Subcutaneous abdominal adipose tissue (tissue), 5 donors: ENCODE data around the gene KIF21B.

Experiments used
- H3K27ac ChIP-seq: one replicate; pipeline ENCODE4 v1.7.0; 2013; ENCODE audit warnings: low read depth, mild to moderate bottlenecking, inconsistent platforms, low read length, moderate library complexity
- H3K27me3 ChIP-seq, 5 donors: one replicate each; pipeline ENCODE4 v1.7.0; 2013; ENCODE audit warnings: low read length in 5 of 5, inconsistent platforms in 1 of 5; ENCODE audit not compliant: control insufficient read depth in 5 of 5, insufficient read depth in 4 of 5
- H3K36me3 ChIP-seq, 5 donors: one replicate each; pipeline ENCODE4 v1.7.0; 2013; ENCODE audit warnings: low read length in 5 of 5; ENCODE audit not compliant: control insufficient read depth in 5 of 5, insufficient read depth in 5 of 5
- H3K4me1 ChIP-seq, 5 donors: one replicate each; pipeline ENCODE4 v1.7.0; 2013; ENCODE audit warnings: low read length in 5 of 5, mild to moderate bottlenecking in 3 of 5, moderate library complexity in 1 of 5; ENCODE audit not compliant: control insufficient read depth in 5 of 5, insufficient read depth in 5 of 5
- H3K4me3 ChIP-seq, 5 donors: one replicate each; pipeline ENCODE4 v1.7.0; 2013; ENCODE audit warnings: low read length in 5 of 5, low read depth in 1 of 5
- H3K9ac ChIP-seq, 5 donors: one replicate each; pipeline ENCODE4 v1.7.0; 2013; ENCODE audit warnings: low read length in 5 of 5, mild to moderate bottlenecking in 4 of 5, moderate library complexity in 3 of 5
- H3K9me3 ChIP-seq, 5 donors: one replicate each; pipeline ENCODE4 v1.7.0; 2013; ENCODE audit warnings: low read length in 5 of 5; ENCODE audit not compliant: control insufficient read depth in 5 of 5
- donor health status: healthy.
- donor health status: healthy.
- donor health status: healthy.
- donor health status: healthy.
- donor health status: healthy.

Gene KIF21B

DNA sequence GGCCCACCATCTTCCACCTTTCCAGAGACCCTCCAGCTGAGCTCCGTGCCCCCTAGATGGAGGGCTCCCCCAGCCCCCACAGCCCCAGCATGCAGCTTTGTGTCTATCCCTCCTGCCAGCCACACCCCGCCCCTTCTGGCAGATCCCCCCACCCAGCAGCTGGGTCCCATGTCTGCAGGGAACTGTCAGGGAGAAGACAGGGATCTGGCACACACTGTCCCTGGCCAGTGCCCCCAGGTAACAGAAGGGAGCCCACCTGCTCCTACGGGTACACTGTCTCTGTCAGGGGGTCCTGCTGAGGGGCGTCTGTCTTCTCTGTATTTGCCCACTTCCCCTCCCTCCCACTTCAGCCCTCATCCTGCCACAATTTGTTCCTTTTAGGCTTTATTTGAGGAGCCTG, 11.2 kb upstream of the KIF21B start:
- Histone ChIP-seq H3K27ac (no peak overlapping the region), H3K9ac (no peak overlapping the region), H3K27me3 (peaks cover 0 to 9% (median 4%) of the 10 kb centered on the region in 5 donors), H3K4me1 (no peaks in the 10 kb centered on the region), H3K4me3 (no peak overlapping the region), H3K36me3 (no peaks in the 10 kb centered on the region), H3K9me3 (no peaks in the 10 kb centered on the region)

DNA sequence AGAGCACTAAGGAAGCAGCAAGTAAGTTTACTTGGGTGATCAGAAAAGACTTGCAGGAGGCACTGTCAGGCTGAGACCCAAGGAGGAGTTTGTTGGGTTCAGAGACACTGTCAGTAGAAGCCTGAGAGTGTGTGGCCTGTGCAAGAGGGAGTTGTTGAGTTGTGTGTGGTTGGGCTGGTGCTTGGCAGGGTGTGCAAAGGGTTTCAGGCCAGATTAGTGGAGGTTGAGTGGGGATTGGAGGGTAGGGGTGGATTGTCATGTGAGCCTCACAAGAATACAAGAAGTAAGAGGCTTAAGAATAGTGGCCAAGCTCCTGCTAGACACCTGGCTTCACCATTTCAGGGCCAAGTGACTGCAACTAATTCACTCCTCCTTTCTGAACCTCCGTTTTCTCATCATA, 8.9 kb upstream of the KIF21B start:
- H3K9ac ChIP-seq: no peak overlapping the region
- H3K27ac ChIP-seq: no peak overlapping the region
- no peak overlapping the region for H3K4me3 ChIP-seq
- no peaks in the 10 kb centered on the region for H3K36me3 ChIP-seq
- H3K9me3 ChIP-seq: no peaks in the 10 kb centered on the region
- H3K4me1 ChIP-seq: peaks cover 0 to 16% (median 9%) of the 10 kb centered on the region in 5 donors
- H3K27me3 ChIP-seq: peaks cover 0 to 9% (median 3%) of the 10 kb centered on the region in 5 donors

DNA sequence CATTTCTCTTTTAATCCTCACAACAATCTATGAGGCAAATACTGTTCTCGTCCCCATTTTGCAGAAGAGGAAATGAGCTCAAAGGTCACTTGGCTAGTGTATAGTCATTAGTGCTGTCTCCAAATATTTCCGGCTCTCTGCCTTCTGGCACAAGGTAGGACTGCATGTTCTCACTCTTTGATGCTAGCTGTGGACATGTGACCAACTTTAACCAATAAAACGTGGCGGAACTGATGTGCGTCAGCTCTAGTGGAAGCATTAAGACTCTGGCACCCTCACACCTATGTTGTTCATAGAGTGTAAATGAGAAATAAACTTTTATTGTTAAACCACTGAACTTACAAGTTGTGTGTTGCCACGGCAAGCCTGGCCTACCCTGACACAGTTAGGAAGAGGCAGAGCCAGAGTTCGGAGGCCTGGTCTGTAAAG, 5.0 kb upstream of the KIF21B start:
- Histone ChIP-seq H3K27me3 (no peaks in the 10 kb centered on the region), H3K9me3 (no peaks in the 10 kb centered on the region), H3K36me3 (no peaks in the 10 kb centered on the region), H3K27ac (no peak overlapping the region), H3K4me3 (no peak overlapping the region), H3K4me1 (peaks cover 0 to 44% (median 25%) of the 10 kb centered on the region in 5 donors), H3K9ac (no peak overlapping the region)

DNA sequence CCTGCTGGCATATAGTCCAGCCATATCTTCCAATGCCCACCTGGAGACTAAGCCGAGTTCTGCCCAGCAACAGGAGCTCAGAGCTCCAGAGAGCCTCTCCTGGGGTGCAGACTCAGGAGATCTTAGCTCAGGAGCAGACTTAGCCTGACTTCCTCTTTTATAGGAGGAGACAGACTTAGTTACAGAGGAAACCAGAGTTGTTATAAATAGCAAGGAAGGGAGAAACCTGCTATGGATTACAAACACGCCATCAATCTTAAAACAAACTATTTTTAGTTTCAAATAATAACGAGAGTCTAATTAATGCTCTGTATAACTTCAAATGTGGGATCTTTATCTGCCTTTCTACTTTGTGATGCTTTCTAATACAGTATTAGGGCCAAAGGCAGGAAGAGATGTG, 3.3 kb upstream of the KIF21B start:
- H3K9me3 ChIP-seq: no peaks in the 10 kb centered on the region
- no peak overlapping the region for H3K27ac ChIP-seq
- no peak overlapping the region for H3K9ac ChIP-seq
- H3K27me3 ChIP-seq: peaks cover 0 to 8% (median 4%) of the 10 kb centered on the region in 5 donors
- no peak overlapping the region for H3K4me3 ChIP-seq
- no peaks in the 10 kb centered on the region for H3K36me3 ChIP-seq
- H3K4me1 ChIP-seq: peaks cover 0 to 59% (median 33%) of the 10 kb centered on the region in 5 donors

GRCh38 chr1:201026234-201026633, 2.7 kb upstream of the KIF21B start:
- peaks cover 0 to 14% (median 4%) of the 10 kb centered on the region in 5 donors for H3K27me3 ChIP-seq
- peaks cover 0 to 61% (median 33%) of the 10 kb centered on the region in 5 donors for H3K4me1 ChIP-seq
- H3K36me3 ChIP-seq: no peaks in the 10 kb centered on the region
- H3K9me3 ChIP-seq: no peaks in the 10 kb centered on the region
- no peak overlapping the region for H3K9ac ChIP-seq
- no peak overlapping the region for H3K27ac ChIP-seq
- H3K4me3 ChIP-seq: no peak overlapping the region

GRCh38 chr1:201025571-201026002, 2.1 kb upstream of the KIF21B start:
- Histone ChIP-seq H3K9ac (no peak overlapping the region), H3K4me1 (peaks cover 0 to 66% (median 34%) of the 10 kb centered on the region in 5 donors), H3K9me3 (no peaks in the 10 kb centered on the region), H3K4me3 (no peak overlapping the region), H3K27ac (no peak overlapping the region), H3K36me3 (no peaks in the 10 kb centered on the region), H3K27me3 (peaks cover 0 to 14% (median 4%) of the 10 kb centered on the region in 5 donors)

GRCh38 chr1:201024625-201024998, 1.1 kb upstream of the KIF21B start:
- Histone ChIP-seq H3K27ac (no peak overlapping the region), H3K4me1 (peaks cover 0 to 76% (median 40%) of the 10 kb centered on the region in 5 donors), H3K9me3 (no peaks in the 10 kb centered on the region), H3K27me3 (peaks cover 0 to 14% (median 4%) of the 10 kb centered on the region in 5 donors), H3K9ac (no peak overlapping the region), H3K36me3 (no peaks in the 10 kb centered on the region), H3K4me3 (no peak overlapping the region)

- H3K27ac ChIP-seq: no peak overlapping the region
- peaks cover 0 to 14% (median 4%) of the 10 kb centered on the region in 5 donors for H3K27me3 ChIP-seq
- no peak overlapping the region for H3K4me3 ChIP-seq
- H3K9me3 ChIP-seq: no peaks in the 10 kb centered on the region
- peaks cover 0 to 80% (median 40%) of the 10 kb centered on the region in 5 donors for H3K4me1 ChIP-seq
- no peaks in the 10 kb centered on the region for H3K36me3 ChIP-seq
- H3K9ac ChIP-seq: no peak overlapping the region
Measured at GRCh38 chr1:201023920-201024624, 558 bp upstream of the KIF21B start.

- H3K9ac ChIP-seq: peak overlapping the region in 3 of 5 donors; percentile 45 to 66 (median 54)
- no peaks in the 10 kb centered on the region for H3K9me3 ChIP-seq
- H3K4me1 ChIP-seq: peaks cover 0 to 69% (median 31%) of the 10 kb centered on the region in 5 donors
- peak overlapping the region; percentile 33 to 66 (median 53) for H3K4me3 ChIP-seq
- H3K27me3 ChIP-seq: peaks cover 0 to 16% (median 4%) of the 10 kb centered on the region in 5 donors
- no peak overlapping the region for H3K27ac ChIP-seq
- no peaks in the 10 kb centered on the region for H3K36me3 ChIP-seq
Measured at GRCh38 chr1:201022820-201023516, 546 bp downstream of the KIF21B start.

DNA sequence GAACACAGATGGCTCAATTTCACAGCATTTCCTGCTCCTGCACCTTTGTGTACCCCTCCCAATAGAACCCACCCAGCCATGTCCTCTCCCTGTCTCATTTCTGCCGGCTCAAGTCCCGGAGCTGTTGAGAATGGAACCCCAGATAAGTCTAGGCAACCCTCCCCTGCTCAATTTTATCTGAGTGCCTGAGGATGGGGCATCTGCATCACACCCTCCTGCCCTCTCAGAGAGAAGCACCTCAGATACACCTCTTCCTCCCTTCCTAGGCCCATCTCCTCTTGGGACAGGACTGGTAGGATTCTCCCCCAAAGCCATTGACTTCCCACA, 1.1 kb downstream of the KIF21B start:
- Histone ChIP-seq H3K36me3 (no peaks in the 10 kb centered on the region), H3K4me3 (peak overlapping the region; percentile 33 to 66 (median 53)), H3K27me3 (peaks cover under 1 to 21% (median 4%) of the 10 kb centered on the region in 5 donors), H3K27ac (no peak overlapping the region), H3K9me3 (no peaks in the 10 kb centered on the region), H3K4me1 (peaks cover 0 to 66% (median 32%) of the 10 kb centered on the region in 5 donors), H3K9ac (peak overlapping the region in 2 of 5 donors; percentile 45 to 54)
